ENCODE data around the gene FBXL16.

Gene FBXL16

DNA sequence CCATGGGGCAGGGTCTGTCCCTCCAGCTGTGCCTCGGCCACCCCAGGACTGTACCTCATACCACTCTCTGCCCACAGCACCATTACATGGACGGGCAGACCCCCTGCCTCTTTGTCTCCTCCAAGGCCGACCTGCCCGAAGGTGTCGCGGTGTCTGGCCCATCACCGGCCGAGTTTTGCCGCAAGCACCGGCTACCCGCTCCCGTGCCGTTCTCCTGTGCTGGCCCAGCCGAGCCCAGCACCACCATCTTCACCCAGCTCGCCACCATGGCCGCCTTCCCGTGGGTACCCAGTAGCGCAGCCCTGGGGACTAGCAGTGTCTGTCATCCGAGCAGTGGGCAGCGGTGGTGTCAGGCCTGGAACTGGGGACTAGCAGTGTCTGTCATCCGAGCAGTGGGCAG, 32.8 kb downstream of the FBXL16 start:
- Histone ChIP-seq H3K9me3 (ENCODE audit: insufficient read depth, low read length, severe bottlenecking) (no peaks in the 10 kb centered on the region), H3K36me3 (ENCODE audit: insufficient read depth, low read length) (peaks cover 60% of the 10 kb centered on the region), H3K9ac (ENCODE audit: low read depth, low read length) (no peak overlapping the region), H3K4me3 (ENCODE audit: low read depth in 1 of 2, low read length in 2 of 2) (no peak overlapping the region), H2AFZ (ENCODE audit: low read depth, low read length) (no peak overlapping the region), H4K20me1 (ENCODE audit: insufficient read depth, low read length) (peaks cover 57% of the 10 kb centered on the region), H3K79me2 (ENCODE audit: insufficient read depth, low read length) (peaks cover 32% of the 10 kb centered on the region), H3K4me1 (ENCODE audit: insufficient read depth, low read length) (peaks cover 19% of the 10 kb centered on the region), H3K27ac (ENCODE audit: low read length) (no peak overlapping the region), H3K27me3 (ENCODE audit: insufficient read depth, low read length, poor library complexity) (no peaks in the 10 kb centered on the region), H3K4me2 (ENCODE audit: insufficient read depth, low read length) (no peak overlapping the region)
- ATAC-seq (ENCODE audit: insufficient read depth, low read depth), result no peak
- no peak for DNase-seq
- no peak for TF ChIP-seq CTCF (IDR thresholded peaks at IDR 0.05; ENCODE audit: borderline replicate concordance, extremely low read depth, low read length, poor library complexity, severe bottlenecking)
- no peak for TF ChIP-seq EZH2 (IDR thresholded peaks at IDR 0.05; ENCODE audit: borderline replicate concordance, low read depth, low read length, severe bottlenecking)

DNA sequence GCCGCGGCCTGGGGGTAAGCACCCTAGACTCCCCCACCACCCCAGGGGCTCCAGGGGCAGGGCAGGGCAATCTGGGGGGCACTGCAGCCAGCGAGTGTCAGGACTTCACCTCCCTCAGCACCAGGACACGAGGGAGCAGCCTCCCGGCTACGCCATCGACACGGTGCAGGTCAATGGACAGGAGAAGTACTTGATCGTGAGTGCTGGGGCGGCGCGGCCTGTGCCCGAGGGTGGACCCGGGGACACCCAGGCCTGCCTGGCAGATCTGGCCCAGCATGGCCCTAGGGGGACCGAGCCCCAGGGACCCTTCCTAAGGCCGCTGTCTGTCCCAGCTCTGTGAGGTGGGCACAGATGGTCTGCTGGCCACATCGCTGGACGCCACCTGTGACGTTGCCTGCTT, 33.2 kb downstream of the FBXL16 start:
- ATAC-seq (ENCODE audit: insufficient read depth, low read depth), result no peak
- no peaks in the 10 kb centered on the region for H3K9me3 ChIP-seq (ENCODE audit: insufficient read depth, low read length, severe bottlenecking)
- no peak overlapping the region for H3K9ac ChIP-seq (ENCODE audit: low read depth, low read length)
- H3K4me2 ChIP-seq (ENCODE audit: insufficient read depth, low read length), result no peak overlapping the region
- H2AFZ ChIP-seq (ENCODE audit: low read depth, low read length), result no peak overlapping the region
- no peak overlapping the region for H3K27ac ChIP-seq (ENCODE audit: low read length)
- H3K79me2 ChIP-seq (ENCODE audit: insufficient read depth, low read length), result peaks cover 37% of the 10 kb centered on the region
- no peak overlapping the region for H3K4me3 ChIP-seq (ENCODE audit: low read depth in 1 of 2, low read length in 2 of 2)
- no peak for DNase-seq
- peaks cover 57% of the 10 kb centered on the region for H4K20me1 ChIP-seq (ENCODE audit: insufficient read depth, low read length)
- H3K4me1 ChIP-seq (ENCODE audit: insufficient read depth, low read length), result peaks cover 24% of the 10 kb centered on the region
- peaks cover 61% of the 10 kb centered on the region for H3K36me3 ChIP-seq (ENCODE audit: insufficient read depth, low read length)
- TF ChIP-seq CTCF (IDR thresholded peaks at IDR 0.05; ENCODE audit: borderline replicate concordance, extremely low read depth, low read length, poor library complexity, severe bottlenecking) (no peak), EZH2 (IDR thresholded peaks at IDR 0.05; ENCODE audit: borderline replicate concordance, low read depth, low read length, severe bottlenecking) (no peak)
- H3K27me3 ChIP-seq (ENCODE audit: insufficient read depth, low read length, poor library complexity), result no peaks in the 10 kb centered on the region

- H3K27me3 ChIP-seq (ENCODE audit: insufficient read depth, low read length, poor library complexity), result no peaks in the 10 kb centered on the region
- peaks cover 69% of the 10 kb centered on the region for H3K36me3 ChIP-seq (ENCODE audit: insufficient read depth, low read length)
- ATAC-seq (ENCODE audit: insufficient read depth, low read depth), result no peak
- DNase-seq, result no peak
- no peak overlapping the region for H3K4me3 ChIP-seq (ENCODE audit: low read depth in 1 of 2, low read length in 2 of 2)
- H2AFZ ChIP-seq (ENCODE audit: low read depth, low read length), result no peak overlapping the region
- TF ChIP-seq CTCF (IDR thresholded peaks at IDR 0.05; ENCODE audit: borderline replicate concordance, extremely low read depth, low read length, poor library complexity, severe bottlenecking), result no peak
- no peak for TF ChIP-seq EZH2 (IDR thresholded peaks at IDR 0.05; ENCODE audit: borderline replicate concordance, low read depth, low read length, severe bottlenecking)
- no peak overlapping the region for H3K27ac ChIP-seq (ENCODE audit: low read length)
- H3K79me2 ChIP-seq (ENCODE audit: insufficient read depth, low read length), result peaks cover 40% of the 10 kb centered on the region
- no peaks in the 10 kb centered on the region for H3K9me3 ChIP-seq (ENCODE audit: insufficient read depth, low read length, severe bottlenecking)
- no peak overlapping the region for H3K4me2 ChIP-seq (ENCODE audit: insufficient read depth, low read length)
- peaks cover 57% of the 10 kb centered on the region for H4K20me1 ChIP-seq (ENCODE audit: insufficient read depth, low read length)
- H3K4me1 ChIP-seq (ENCODE audit: insufficient read depth, low read length), result peaks cover 31% of the 10 kb centered on the region
- no peak overlapping the region for H3K9ac ChIP-seq (ENCODE audit: low read depth, low read length)
Observed at GRCh38 chr16:671353-672131, 34.1 kb downstream of the FBXL16 start.
